Caco-2 (cell line): Measurements from ENCODE around the gene KRT20. TPM values are rescaled to one million over a fixed set of nuclear protein-coding genes. Genes with fewer than 3 reads are reported as not detected.

Source experiments
- BruUV-seq: library from RNA; stranded (reverse); fragments of 400-500 nt; replicated peaks from 2 replicates; lab custom pipeline; 2021; lab: Mats Ljungman, UMichigan
- CTCF ChIA-PET: fragments of 300-600 bp; sonication (Branson Sonifier 250); formaldehyde crosslinking; loops from one replicate; lab custom pipeline; 2022; ENCODE audit warnings: antibody characterized with exemption; lab: Charles Lee
- POLR2A ChIA-PET: fragments of 300-600 bp; sonication (Branson Sonifier 250); formaldehyde crosslinking; loops from one replicate; lab custom pipeline; 2022; ENCODE audit warnings: antibody characterized with exemption; lab: Charles Lee
- DNase-seq, 2 experiments: peaks; one replicate each; pipeline versions ENCODE4 v3.0.0 to v3.0.0-alpha.2; 2020 to 2022
- H3K27me3 ChIP-seq: replicated peaks from 2 replicates; pipeline ENCODE4 v1.6.0; 2011; ENCODE audit warnings: low read length; ENCODE audit not compliant: control insufficient read depth, insufficient read depth
- H3K36me3 ChIP-seq: 2 replicates; pipeline ENCODE4 v1.5.1; 2011; ENCODE audit warnings: low read length; ENCODE audit not compliant: control insufficient read depth, insufficient read depth
- H3K4me1 ChIP-seq: fragments of 250-450 bp; sonication (Bioruptor Pico); 2 replicates; pipeline ENCODE4 v1.5.1; 2020; ENCODE audit warnings: mild to moderate bottlenecking
- H3K4me3 ChIP-seq: 2 replicates; pipeline ENCODE4 v1.5.1; 2011; ENCODE audit warnings: low read depth, mild to moderate bottlenecking, control low read depth, low read length
- H3K9me3 ChIP-seq: fragments of 250-450 bp; sonication (Bioruptor Pico); 2 replicates; pipeline ENCODE4 v1.5.1; 2020; ENCODE audit warnings: mild to moderate bottlenecking, moderate library complexity
- H3K27ac Mint-ChIP-seq: one replicate; pipeline ENCODE4 v1.8.0; 2022; ENCODE audit warnings: mixed read lengths; ENCODE audit not compliant: unreplicated experiment
- H3K27me3 Mint-ChIP-seq: one replicate; pipeline ENCODE4 v1.8.0; 2022; ENCODE audit warnings: mixed read lengths; ENCODE audit not compliant: insufficient read depth, unreplicated experiment
- H3K36me3 Mint-ChIP-seq: one replicate; pipeline ENCODE4 v1.8.0; 2022; ENCODE audit warnings: mild to moderate bottlenecking, mixed read lengths; ENCODE audit not compliant: insufficient read depth, unreplicated experiment
- H3K4me1 Mint-ChIP-seq: one replicate; pipeline ENCODE4 v1.8.0; 2022; ENCODE audit warnings: low read depth, mixed read lengths; ENCODE audit not compliant: unreplicated experiment
- H3K4me3 Mint-ChIP-seq: one replicate; pipeline ENCODE4 v1.8.0; 2022; ENCODE audit warnings: mild to moderate bottlenecking, moderate library complexity, mixed read lengths; ENCODE audit not compliant: unreplicated experiment
- H3K9me3 Mint-ChIP-seq: one replicate; pipeline ENCODE4 v1.8.0; 2022; ENCODE audit warnings: mixed read lengths; ENCODE audit not compliant: unreplicated experiment
- intact Hi-C: fragments of 100-400 bp; cut with micrococcal nuclease; formaldehyde crosslinking; loops from one replicate; pipeline ENCODE4 v1.10.0; 2022; ENCODE audit not compliant: unreplicated experiment
- total RNA-seq: library from RNA; stranded (reverse); gene quantifications from 2 replicates; pipeline ENCODE4 v1.2.3, GENCODE V29; 2022
- TF ChIP-seq, protein P1 (sequence below), 2 experiments: fragments of 200-600 bp in 1 of 2; IDR thresholded peaks; 1 replicate in 1 of 2; 2 replicates in 1 of 2; pipeline versions ENCODE4 v1.5.1 to v1.8.0; 2011 to 2022; ENCODE audit warnings: antibody characterized with exemption in 1 of 2, control low read depth in 1 of 2, inconsistent platforms in 1 of 2, low read depth in 1 of 2, low read length in 1 of 2, mild to moderate bottlenecking in 1 of 2, moderate library complexity in 1 of 2; ENCODE audit not compliant: insufficient read depth in 1 of 2, severe bottlenecking in 1 of 2, unreplicated experiment in 1 of 2

KRT20 gene
- total RNA-seq, 1 experiment from 2014 or later: 1.0 TPM

DNA sequence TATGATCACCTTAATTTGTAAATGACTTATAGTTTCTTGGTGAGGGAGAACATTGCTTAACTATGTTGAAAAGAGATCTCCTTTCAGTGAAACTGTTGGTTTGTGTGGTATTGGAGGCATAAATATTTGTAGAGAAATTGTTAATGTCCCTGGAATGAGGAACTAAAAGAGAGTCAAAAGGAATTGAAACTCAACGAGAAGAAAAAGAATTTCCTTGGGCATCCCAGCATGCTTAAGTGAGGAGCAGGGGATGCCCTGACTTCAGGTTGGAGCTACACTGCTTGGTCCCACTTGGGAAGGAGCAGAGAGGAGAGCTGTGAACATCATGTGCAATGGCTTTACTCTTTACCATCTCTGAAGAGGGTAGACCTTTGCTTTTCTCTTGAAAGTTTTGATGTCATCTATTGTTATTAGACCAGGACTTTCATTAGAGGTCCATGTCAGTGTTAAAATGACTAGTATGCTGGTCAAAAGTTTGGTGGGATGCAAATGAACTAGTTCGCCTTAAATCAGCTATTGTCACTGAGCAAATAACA lies 30.7 kb upstream of the KRT20 start:
- no peaks in the 10 kb centered on the region for H3K36me3 ChIP-seq
- intact Hi-C loops: no loop called here
- H3K36me3 Mint-ChIP-seq: no peaks in the 10 kb centered on the region
- ChIA-PET CTCF (no interaction called here), POLR2A (no interaction called here)
- TF ChIP-seq, protein P1, sequence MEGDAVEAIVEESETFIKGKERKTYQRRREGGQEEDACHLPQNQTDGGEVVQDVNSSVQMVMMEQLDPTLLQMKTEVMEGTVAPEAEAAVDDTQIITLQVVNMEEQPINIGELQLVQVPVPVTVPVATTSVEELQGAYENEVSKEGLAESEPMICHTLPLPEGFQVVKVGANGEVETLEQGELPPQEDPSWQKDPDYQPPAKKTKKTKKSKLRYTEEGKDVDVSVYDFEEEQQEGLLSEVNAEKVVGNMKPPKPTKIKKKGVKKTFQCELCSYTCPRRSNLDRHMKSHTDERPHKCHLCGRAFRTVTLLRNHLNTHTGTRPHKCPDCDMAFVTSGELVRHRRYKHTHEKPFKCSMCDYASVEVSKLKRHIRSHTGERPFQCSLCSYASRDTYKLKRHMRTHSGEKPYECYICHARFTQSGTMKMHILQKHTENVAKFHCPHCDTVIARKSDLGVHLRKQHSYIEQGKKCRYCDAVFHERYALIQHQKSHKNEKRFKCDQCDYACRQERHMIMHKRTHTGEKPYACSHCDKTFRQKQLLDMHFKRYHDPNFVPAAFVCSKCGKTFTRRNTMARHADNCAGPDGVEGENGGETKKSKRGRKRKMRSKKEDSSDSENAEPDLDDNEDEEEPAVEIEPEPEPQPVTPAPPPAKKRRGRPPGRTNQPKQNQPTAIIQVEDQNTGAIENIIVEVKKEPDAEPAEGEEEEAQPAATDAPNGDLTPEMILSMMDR (IDR thresholded peaks at IDR 0.05; ENCODE audit: insufficient read depth in 1 of 2, low read depth in 1 of 2, low read length in 1 of 2, severe bottlenecking in 1 of 2, unreplicated experiment in 1 of 2): no peak
- H3K27me3 ChIP-seq: no peaks in the 10 kb centered on the region
- H3K9me3 Mint-ChIP-seq: no peaks in the 10 kb centered on the region
- H3K4me3 Mint-ChIP-seq: no peak overlapping the region
- no peak overlapping the region for H3K4me3 ChIP-seq
- no peaks in the 10 kb centered on the region for H3K9me3 ChIP-seq
- peaks cover 25% of the 10 kb centered on the region for H3K4me1 ChIP-seq
- no TSS peak for BruUV-seq
- H3K27ac Mint-ChIP-seq: peak overlapping the region; percentile 45
- H3K27me3 Mint-ChIP-seq: no peaks in the 10 kb centered on the region
- DNase-seq: no peak
- peaks cover 12% of the 10 kb centered on the region for H3K4me1 Mint-ChIP-seq

DNA sequence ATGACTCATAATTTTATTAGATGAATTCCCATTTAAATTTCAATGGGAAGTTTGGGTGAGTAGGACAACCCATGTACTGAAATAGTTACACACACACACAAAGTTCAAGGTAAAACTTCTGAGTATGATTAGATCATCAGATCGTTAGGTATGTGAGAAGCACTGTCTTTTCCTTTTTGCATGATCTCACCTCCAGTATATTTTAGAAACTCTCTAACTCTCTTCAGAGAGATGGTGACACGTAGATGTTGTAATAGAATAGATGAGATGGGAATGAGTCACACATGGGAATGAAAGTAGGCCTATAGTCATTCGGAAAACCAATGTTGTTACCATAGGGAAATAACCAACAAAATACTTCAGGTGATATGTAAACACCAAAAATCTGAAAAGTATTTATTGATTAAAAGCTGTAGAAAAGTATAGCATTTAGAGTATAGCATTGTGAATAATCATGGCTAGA lies 30.2 kb upstream of the KRT20 start:
- peaks cover 30% of the 10 kb centered on the region for H3K4me1 ChIP-seq
- no peaks in the 10 kb centered on the region for H3K9me3 ChIP-seq
- no peaks in the 10 kb centered on the region for H3K27me3 ChIP-seq
- Mint-ChIP-seq H3K4me1 (peaks cover 17% of the 10 kb centered on the region), H3K27me3 (no peaks in the 10 kb centered on the region), H3K27ac (peak overlapping the region; percentile 45), H3K9me3 (no peaks in the 10 kb centered on the region), H3K4me3 (no peak overlapping the region), H3K36me3 (no peaks in the 10 kb centered on the region)
- H3K4me3 ChIP-seq: no peak overlapping the region
- TF ChIP-seq, protein P1 (IDR thresholded peaks at IDR 0.05; ENCODE audit: insufficient read depth in 1 of 2, low read depth in 1 of 2, low read length in 1 of 2, severe bottlenecking in 1 of 2, unreplicated experiment in 1 of 2): no peak
- CTCF ChIA-PET: no interaction called here
- POLR2A ChIA-PET: no interaction called here
- no TSS peak for BruUV-seq
- intact Hi-C loops: no loop called here
- DNase-seq: no peak
- no peaks in the 10 kb centered on the region for H3K36me3 ChIP-seq

DNA sequence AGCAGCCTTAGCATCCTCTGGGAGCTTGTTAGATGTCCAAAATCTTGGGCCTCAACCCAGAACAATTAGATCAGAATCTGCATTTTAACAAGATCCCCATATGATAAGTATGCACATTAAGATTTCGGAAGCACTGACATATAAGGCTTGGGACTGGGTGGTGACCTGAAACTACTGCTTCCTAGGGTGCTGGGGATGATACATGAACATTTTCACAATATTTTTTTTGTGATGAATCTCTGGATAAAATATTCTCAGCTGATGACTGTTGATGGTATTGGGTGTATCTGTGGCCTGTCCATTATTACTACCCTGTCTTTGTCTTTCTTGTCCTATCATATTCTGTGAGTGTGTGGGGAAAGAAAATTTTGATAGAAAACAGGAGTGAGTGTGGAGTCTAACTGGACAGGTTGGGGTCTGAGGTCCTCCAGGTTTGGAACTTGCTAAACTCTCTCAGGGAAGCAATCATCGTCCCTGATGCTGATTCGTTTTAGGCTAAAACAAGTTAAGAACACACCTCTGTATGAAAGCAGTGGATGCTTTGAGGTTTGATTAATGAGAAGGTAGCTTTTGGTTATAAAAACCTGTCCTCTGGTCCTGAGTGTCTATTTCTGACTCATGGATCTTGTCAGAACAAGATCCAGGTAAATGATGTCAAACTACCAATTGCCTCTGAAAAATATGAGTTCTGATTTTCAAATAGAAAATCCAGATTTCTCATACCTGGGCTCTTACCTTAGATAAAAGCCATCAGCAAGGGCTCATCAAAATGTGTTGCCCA lies 29.2 kb upstream of the KRT20 start:
- no peaks in the 10 kb centered on the region for H3K27me3 Mint-ChIP-seq
- peaks cover 25% of the 10 kb centered on the region for H3K4me1 Mint-ChIP-seq
- no peaks in the 10 kb centered on the region for H3K9me3 ChIP-seq
- H3K27ac Mint-ChIP-seq: no peak overlapping the region
- H3K9me3 Mint-ChIP-seq: no peaks in the 10 kb centered on the region
- H3K4me1 ChIP-seq: peaks cover 40% of the 10 kb centered on the region
- BruUV-seq: no TSS peak
- no peaks in the 10 kb centered on the region for H3K27me3 ChIP-seq
- TF ChIP-seq, protein P1 (IDR thresholded peaks at IDR 0.05; ENCODE audit: insufficient read depth in 1 of 2, low read depth in 1 of 2, low read length in 1 of 2, severe bottlenecking in 1 of 2, unreplicated experiment in 1 of 2): no peak
- DNase-seq: no peak
- no peak overlapping the region for H3K4me3 ChIP-seq
- intact Hi-C loops: no loop called here
- H3K36me3 Mint-ChIP-seq: no peaks in the 10 kb centered on the region
- CTCF ChIA-PET: no interaction called here
- no peak overlapping the region for H3K4me3 Mint-ChIP-seq
- POLR2A ChIA-PET: no interaction called here
- no peaks in the 10 kb centered on the region for H3K36me3 ChIP-seq
